ENCODE data around the gene SNRPN.

GRCh38 chr15:24919446-24919845 lies 35.3 kb upstream of the SNRPN start:
- TF ChIP-seq, protein P1, sequence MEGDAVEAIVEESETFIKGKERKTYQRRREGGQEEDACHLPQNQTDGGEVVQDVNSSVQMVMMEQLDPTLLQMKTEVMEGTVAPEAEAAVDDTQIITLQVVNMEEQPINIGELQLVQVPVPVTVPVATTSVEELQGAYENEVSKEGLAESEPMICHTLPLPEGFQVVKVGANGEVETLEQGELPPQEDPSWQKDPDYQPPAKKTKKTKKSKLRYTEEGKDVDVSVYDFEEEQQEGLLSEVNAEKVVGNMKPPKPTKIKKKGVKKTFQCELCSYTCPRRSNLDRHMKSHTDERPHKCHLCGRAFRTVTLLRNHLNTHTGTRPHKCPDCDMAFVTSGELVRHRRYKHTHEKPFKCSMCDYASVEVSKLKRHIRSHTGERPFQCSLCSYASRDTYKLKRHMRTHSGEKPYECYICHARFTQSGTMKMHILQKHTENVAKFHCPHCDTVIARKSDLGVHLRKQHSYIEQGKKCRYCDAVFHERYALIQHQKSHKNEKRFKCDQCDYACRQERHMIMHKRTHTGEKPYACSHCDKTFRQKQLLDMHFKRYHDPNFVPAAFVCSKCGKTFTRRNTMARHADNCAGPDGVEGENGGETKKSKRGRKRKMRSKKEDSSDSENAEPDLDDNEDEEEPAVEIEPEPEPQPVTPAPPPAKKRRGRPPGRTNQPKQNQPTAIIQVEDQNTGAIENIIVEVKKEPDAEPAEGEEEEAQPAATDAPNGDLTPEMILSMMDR (IDR thresholded peaks at IDR 0.05) = no peak
- TF ChIP-seq ZFX (IDR thresholded peaks at IDR 0.05; ENCODE audit: borderline replicate concordance) = no peak
